ENCODE results near the gene TFAP2A. TPM values are rescaled to one million over a fixed set of nuclear protein-coding genes. Genes with fewer than 3 reads are reported as not detected.

Gene TFAP2A
- total RNA-seq, 2 experiments from 2014 or later = 0.10 TPM; not detected in 1

- Mint-ChIP-seq H3K27me3 (peaks cover 92% of the 10 kb centered on the region), H3K4me3 (no peak overlapping the region), H3K36me3 (peaks cover 8% of the 10 kb centered on the region), H3K4me1 (peaks cover 9% of the 10 kb centered on the region), H3K27ac (no peak overlapping the region), H3K9me3 (peaks cover 28% of the 10 kb centered on the region)
- DNase-seq = no peak
Measured at GRCh38 chr6:10401632-10402223, 13.1 kb downstream of the TFAP2A start.

GRCh38 chr6:10401004-10401536 lies 13.8 kb downstream of the TFAP2A start:
- peaks cover 8% of the 10 kb centered on the region for H3K36me3 Mint-ChIP-seq
- no peak overlapping the region for H3K27ac Mint-ChIP-seq
- H3K27me3 Mint-ChIP-seq = peaks cover 91% of the 10 kb centered on the region
- H3K9me3 Mint-ChIP-seq = peaks cover 24% of the 10 kb centered on the region
- H3K4me1 Mint-ChIP-seq = peaks cover 9% of the 10 kb centered on the region
- no peak for DNase-seq
- no peak overlapping the region for H3K4me3 Mint-ChIP-seq

DNA sequence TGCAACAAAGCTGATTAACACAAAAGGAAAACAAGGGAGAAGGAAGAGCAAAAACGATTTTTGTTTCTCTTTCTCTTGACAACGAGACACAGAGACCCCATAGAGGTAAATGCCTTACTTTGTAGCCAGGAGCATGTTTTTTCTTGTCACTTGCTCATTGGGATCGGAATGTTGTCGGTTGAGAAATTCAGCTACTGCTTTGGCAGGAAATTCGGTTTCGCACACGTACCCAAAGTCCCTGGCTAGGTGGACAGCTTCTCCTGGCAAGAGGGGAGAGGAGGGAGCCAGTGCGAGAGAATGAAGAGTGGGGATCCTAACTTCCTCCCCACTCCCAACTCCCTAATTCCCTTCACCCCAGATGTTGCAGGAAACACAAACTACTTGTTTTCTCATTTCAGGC lies 14.5 kb downstream of the TFAP2A start:
- peaks cover 5% of the 10 kb centered on the region for H3K36me3 Mint-ChIP-seq
- H3K9me3 Mint-ChIP-seq = peaks cover 17% of the 10 kb centered on the region
- no peak for DNase-seq
- no peak overlapping the region for H3K27ac Mint-ChIP-seq
- peaks cover 9% of the 10 kb centered on the region for H3K4me1 Mint-ChIP-seq
- H3K27me3 Mint-ChIP-seq = peaks cover 91% of the 10 kb centered on the region
- no peak overlapping the region for H3K4me3 Mint-ChIP-seq

DNA sequence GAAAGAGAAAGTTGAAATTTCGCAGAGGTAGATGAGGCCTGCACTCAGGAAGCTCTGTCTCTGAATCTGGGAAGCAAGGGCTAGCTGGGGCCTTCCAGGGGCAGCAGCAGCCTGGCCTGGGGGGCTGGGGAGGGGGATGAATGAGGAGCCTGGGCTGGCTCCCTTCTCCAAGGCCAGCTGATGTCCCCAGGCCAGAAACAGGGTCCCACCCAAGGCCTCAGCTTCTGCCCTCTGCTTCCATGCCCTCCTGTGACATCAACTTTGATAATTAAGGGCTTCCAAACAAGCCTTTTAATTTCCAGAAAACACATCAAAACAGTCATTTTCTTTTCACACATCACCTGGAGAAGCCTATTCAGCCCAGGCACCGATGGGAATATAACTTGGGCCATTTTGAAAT lies 15.4 kb downstream of the TFAP2A start:
- peaks cover 16% of the 10 kb centered on the region for H3K9me3 Mint-ChIP-seq

GRCh38 chr6:10398446-10399218 lies 16.2 kb downstream of the TFAP2A start:
- Mint-ChIP-seq H3K36me3 (peaks cover 4% of the 10 kb centered on the region), H3K4me1 (peaks cover 6% of the 10 kb centered on the region), H3K4me3 (no peak overlapping the region), H3K9me3 (peaks cover 16% of the 10 kb centered on the region), H3K27ac (no peak overlapping the region), H3K27me3 (peaks cover 97% of the 10 kb centered on the region)
- no peak for DNase-seq

More for the DNA sequence above, 15.4 kb downstream of the TFAP2A start:
- DNase-seq = no peak
- Mint-ChIP-seq H3K27me3 (peaks cover 93% of the 10 kb centered on the region), H3K4me3 (no peak overlapping the region), H3K4me1 (peaks cover 8% of the 10 kb centered on the region), H3K27ac (no peak overlapping the region), H3K36me3 (peaks cover 4% of the 10 kb centered on the region)

GRCh38 chr6:10397756-10398445 lies 17.0 kb downstream of the TFAP2A start:
- H3K27ac Mint-ChIP-seq = no peak overlapping the region
- no peak overlapping the region for H3K4me3 Mint-ChIP-seq
- peaks cover 15% of the 10 kb centered on the region for H3K9me3 Mint-ChIP-seq
- H3K4me1 Mint-ChIP-seq = no peaks in the 10 kb centered on the region
- peaks cover 4% of the 10 kb centered on the region for H3K36me3 Mint-ChIP-seq
- H3K27me3 Mint-ChIP-seq = peaks cover 98% of the 10 kb centered on the region
- no peak for DNase-seq

GRCh38 chr6:10396785-10397184 lies 18.1 kb downstream of the TFAP2A start:
- no peaks in the 10 kb centered on the region for H3K4me1 Mint-ChIP-seq
- no peak overlapping the region for H3K27ac Mint-ChIP-seq
- peaks cover 11% of the 10 kb centered on the region for H3K9me3 Mint-ChIP-seq
- peaks cover 98% of the 10 kb centered on the region for H3K27me3 Mint-ChIP-seq
- no peak overlapping the region for H3K4me3 Mint-ChIP-seq
- peaks cover 4% of the 10 kb centered on the region for H3K36me3 Mint-ChIP-seq
- no peak for DNase-seq

GRCh38 chr6:10395704-10396546 lies 18.9 kb downstream of the TFAP2A start:
- Mint-ChIP-seq H3K27ac (no peak overlapping the region), H3K27me3 (peaks cover 98% of the 10 kb centered on the region), H3K36me3 (peaks cover 4% of the 10 kb centered on the region), H3K4me3 (no peak overlapping the region), H3K4me1 (no peaks in the 10 kb centered on the region), H3K9me3 (peaks cover 8% of the 10 kb centered on the region)
- DNase-seq = no peak

DNA sequence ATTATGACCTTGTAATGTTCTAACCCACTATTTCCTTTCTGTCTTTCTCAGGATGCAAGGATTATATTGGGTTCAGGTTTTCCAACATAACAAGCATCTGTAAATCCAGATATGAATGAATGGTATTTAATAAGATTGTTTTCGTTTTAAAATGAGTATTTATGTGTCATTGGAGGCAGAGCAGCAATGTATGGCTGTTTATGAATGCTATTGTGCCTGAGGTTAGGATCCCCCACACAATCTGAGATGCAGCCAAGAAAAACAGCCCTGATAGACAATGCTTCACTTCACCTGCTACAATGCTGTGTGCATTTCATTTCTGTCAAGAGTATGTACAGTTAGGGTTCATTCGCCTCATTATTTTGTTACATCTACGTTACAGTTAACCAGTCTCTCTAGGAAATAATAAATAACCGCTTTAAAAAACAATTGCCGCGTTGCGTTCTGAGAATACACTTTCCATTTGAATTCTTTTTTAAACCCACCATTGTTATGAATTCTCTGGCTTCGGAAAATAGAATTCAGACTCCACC lies 19.6 kb downstream of the TFAP2A start:
- no peak for DNase-seq
- Mint-ChIP-seq H3K4me3 (no peak overlapping the region), H3K27me3 (peaks cover 98% of the 10 kb centered on the region), H3K9me3 (peaks cover 6% of the 10 kb centered on the region), H3K27ac (no peak overlapping the region), H3K4me1 (no peaks in the 10 kb centered on the region), H3K36me3 (peaks cover 6% of the 10 kb centered on the region)

DNA sequence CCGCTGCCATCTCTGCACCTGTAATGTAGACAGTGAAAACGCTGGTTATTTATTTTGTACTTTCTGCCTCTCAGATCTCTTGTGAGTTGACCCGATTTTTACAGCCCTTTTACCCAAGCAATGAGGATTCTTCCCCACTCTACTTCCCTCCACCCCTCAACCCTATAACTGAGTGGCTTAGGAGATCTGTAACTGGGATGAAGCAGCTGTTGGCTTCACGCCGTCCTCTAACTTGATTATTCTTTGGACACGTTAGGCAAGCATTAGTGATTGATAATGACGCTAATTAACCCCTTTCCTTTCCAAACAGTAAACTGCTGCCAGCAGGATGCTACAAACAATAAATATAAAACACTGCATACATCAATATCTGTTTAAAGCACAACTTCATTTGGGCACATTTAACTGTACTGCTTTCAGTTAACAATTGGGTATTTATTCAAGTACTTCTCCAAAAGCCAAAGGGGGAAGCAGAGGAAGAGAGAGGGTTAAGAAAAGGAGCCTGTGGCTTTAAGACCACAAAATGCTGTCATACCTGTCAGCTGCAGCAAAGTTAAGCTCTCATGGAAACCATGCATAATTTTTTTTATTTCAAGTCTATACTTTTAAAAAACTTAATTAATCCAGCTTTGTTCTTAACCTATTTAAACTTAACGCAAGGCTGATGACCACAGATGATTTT lies 21.2 kb downstream of the TFAP2A start:
- no peak for DNase-seq
- Mint-ChIP-seq H3K4me3 (no peak overlapping the region), H3K27me3 (peaks cover 98% of the 10 kb centered on the region), H3K9me3 (peaks cover 12% of the 10 kb centered on the region), H3K27ac (no peak overlapping the region), H3K4me1 (peaks cover 4% of the 10 kb centered on the region), H3K36me3 (peaks cover 8% of the 10 kb centered on the region)

- DNase-seq = no peak
- peaks cover 12% of the 10 kb centered on the region for H3K9me3 Mint-ChIP-seq
- H3K36me3 Mint-ChIP-seq = peaks cover 8% of the 10 kb centered on the region
- H3K4me3 Mint-ChIP-seq = no peak overlapping the region
- H3K4me1 Mint-ChIP-seq = peaks cover 4% of the 10 kb centered on the region
- H3K27me3 Mint-ChIP-seq = peaks cover 98% of the 10 kb centered on the region
- H3K27ac Mint-ChIP-seq = no peak overlapping the region
Measured at GRCh38 chr6:10391799-10392198, 23.1 kb downstream of the TFAP2A start.

DNA sequence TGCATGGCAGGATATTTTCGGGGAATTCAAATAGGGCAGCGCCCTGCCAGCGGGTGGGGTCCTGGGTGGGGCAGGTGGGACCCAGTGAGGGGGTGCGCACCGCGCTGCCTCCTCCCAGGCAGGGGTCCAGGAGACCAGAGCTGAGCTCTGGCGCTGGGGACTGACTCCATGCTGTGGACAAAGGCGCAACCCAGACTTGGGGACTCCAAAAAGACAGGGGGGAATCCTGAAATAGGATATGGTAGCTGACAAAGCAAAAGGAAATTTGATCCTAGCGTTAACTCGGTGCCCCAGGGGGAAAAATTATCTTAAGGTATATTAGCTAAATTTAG lies 23.6 kb downstream of the TFAP2A start:
- DNase-seq = no peak
- Mint-ChIP-seq H3K4me1 (peaks cover 4% of the 10 kb centered on the region), H3K4me3 (no peak overlapping the region), H3K36me3 (peaks cover 8% of the 10 kb centered on the region), H3K27me3 (peaks cover 99% of the 10 kb centered on the region), H3K27ac (no peak overlapping the region), H3K9me3 (peaks cover 12% of the 10 kb centered on the region)

DNA sequence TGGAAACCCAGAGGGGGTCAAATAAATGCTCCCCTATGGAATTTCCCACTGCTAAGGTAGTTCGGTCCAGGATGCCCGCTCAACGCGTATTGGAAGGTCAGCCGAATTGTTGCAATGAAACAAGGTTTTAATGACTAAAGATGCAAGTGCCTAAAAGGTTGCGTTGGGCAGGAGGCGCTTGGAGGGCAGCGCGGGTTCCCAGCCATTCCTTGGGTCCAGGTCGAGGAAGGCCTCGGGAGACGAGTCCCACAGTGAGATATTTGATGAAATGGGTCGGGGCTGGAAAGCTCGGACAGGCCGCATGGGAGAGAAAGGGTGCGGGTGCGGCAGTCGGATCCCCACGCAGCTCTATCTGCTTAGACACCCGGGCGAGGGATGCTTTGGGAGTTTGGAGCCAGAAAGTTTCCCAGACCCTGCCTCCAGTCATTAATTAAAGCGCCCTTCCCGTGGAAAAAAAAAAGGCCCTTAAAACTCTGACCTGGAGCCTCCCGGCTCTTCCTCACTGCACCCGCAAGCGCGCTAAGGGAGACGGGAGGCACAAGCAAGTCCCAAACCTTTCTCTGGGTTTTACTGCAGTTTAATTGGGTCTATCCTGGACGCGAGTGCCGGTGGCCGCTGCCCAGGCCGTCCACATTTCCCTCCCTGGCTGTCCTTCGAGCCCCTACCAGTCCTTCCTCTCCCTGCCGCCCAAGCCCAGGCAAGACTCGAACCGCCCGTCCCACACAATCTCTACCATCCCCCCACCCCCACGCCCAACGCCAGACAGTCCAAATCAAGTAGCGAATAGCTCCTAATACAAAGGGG lies 24.2 kb downstream of the TFAP2A start:
- H3K9me3 Mint-ChIP-seq = peaks cover 11% of the 10 kb centered on the region
- peaks cover 8% of the 10 kb centered on the region for H3K36me3 Mint-ChIP-seq
- H3K27me3 Mint-ChIP-seq = peaks cover 99% of the 10 kb centered on the region
- H3K27ac Mint-ChIP-seq = no peak overlapping the region
- H3K4me3 Mint-ChIP-seq = no peak overlapping the region
- no peak for DNase-seq
- peaks cover 4% of the 10 kb centered on the region for H3K4me1 Mint-ChIP-seq
